ENCODE data around the gene ZDHHC20.

The ZDHHC20 gene

DNA sequence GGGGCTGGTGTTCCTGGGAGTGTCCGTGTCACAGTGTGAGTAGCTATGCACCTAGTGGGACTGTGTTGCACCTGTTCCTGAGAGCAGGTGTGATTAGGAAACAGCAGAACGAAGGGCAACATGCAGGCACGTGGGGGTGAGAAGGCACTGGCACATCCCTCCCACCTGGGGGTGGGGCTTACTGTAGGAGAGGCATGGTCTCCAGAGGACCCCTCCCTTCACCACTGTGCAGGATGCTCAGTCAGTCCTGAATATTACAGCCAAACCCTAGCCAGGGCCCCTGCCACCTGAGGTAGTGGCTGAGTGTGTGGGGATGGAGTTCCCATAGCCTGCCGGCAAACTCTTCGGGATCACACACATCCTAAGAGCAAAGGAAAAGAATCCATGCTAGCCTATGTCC is 99.2 kb downstream of the ZDHHC20 start:
- TF ChIP-seq, protein P1, sequence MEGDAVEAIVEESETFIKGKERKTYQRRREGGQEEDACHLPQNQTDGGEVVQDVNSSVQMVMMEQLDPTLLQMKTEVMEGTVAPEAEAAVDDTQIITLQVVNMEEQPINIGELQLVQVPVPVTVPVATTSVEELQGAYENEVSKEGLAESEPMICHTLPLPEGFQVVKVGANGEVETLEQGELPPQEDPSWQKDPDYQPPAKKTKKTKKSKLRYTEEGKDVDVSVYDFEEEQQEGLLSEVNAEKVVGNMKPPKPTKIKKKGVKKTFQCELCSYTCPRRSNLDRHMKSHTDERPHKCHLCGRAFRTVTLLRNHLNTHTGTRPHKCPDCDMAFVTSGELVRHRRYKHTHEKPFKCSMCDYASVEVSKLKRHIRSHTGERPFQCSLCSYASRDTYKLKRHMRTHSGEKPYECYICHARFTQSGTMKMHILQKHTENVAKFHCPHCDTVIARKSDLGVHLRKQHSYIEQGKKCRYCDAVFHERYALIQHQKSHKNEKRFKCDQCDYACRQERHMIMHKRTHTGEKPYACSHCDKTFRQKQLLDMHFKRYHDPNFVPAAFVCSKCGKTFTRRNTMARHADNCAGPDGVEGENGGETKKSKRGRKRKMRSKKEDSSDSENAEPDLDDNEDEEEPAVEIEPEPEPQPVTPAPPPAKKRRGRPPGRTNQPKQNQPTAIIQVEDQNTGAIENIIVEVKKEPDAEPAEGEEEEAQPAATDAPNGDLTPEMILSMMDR (conservative IDR thresholded peaks at IDR 0.05; ENCODE audit: control insufficient read depth, insufficient read depth, low read depth, low read length), result no peak
- H3K4me3 ChIP-seq (ENCODE audit: control insufficient read depth, low read depth, low read length), result no peak overlapping the region
- no peak for DNase-seq (ENCODE audit: low read depth)

DNA sequence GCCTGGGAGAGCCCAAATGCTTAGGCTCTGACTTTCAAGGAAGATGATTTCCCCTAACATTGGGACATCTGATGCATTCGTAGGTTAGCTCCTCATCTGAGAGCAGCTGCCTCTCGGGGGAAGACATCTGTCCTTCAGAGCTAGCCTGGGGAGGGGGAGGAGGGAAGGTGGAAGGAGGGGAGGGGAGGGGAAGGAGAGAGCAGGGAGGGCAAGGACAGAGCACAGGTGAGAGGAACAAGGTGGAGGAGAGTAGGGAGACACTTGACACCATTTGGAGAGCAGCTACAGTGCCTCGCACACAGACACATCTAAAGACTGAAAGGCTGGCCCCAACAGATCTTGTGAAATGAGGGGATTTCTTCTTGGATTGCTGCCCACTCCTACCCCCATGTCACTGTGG is 103.8 kb downstream of the ZDHHC20 start:
- no peak overlapping the region for H3K4me3 ChIP-seq (ENCODE audit: control insufficient read depth, low read depth, low read length)
- no peak for DNase-seq (ENCODE audit: low read depth)
- TF ChIP-seq, protein P1 (conservative IDR thresholded peaks at IDR 0.05; ENCODE audit: control insufficient read depth, insufficient read depth, low read depth, low read length), result no peak

DNA sequence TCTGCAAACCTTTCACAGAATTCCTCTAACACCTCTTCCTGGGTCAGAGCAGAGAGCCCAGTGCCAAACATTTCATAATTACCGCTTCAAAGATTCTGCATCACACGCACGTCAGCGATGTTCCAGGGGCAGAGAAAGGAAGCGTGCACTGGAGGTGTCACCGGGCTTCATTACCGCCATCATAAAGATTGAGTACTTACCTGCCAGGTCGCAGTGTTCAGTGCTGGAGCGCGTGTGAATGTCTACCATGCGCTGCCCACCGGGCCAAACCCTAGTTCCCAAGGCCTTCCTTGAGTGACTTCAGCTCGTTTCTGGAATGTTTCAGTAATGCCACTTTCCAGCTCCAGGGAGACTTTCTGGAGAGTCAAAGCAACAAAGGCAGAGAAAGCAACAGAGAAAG is 104.4 kb downstream of the ZDHHC20 start:
- DNase-seq (ENCODE audit: low read depth), result no peak
- no peak overlapping the region for H3K4me3 ChIP-seq (ENCODE audit: control insufficient read depth, low read depth, low read length)
- TF ChIP-seq, protein P1 (conservative IDR thresholded peaks at IDR 0.05; ENCODE audit: control insufficient read depth, insufficient read depth, low read depth, low read length), result no peak

DNA sequence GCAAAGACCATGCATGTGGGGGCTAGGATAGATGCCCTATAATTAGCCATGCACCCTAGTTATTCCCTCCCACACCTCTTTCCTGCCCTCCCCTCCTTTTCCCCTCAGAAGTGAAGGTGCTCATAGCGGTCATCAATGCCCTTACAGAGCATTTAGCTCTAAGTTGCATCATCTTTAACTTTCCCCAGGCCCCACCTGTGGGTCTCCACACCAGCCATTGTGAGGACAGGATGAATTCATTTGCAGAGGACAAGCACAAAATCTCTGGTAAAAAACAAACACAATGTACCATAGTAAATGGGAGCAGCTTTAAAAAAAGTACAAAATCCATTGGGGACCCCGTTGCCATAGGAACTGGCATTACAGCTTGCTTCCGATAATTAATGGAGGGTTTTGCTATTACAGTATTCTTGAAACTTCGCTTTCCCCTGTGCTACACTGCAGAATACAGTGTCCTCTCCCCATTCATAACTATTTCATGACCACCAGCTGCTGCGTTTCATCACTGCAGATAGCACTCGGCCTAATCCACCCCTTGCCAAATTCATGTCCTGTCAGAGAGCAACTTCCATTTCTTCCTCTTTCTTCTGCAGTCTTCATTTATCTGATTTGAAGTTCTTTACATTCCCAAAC is 110.5 kb downstream of the ZDHHC20 start:
- DNase-seq (ENCODE audit: low read depth), result no peak
- H3K4me3 ChIP-seq (ENCODE audit: control insufficient read depth, low read depth, low read length), result no peak overlapping the region
- TF ChIP-seq, protein P1 (conservative IDR thresholded peaks at IDR 0.05; ENCODE audit: control insufficient read depth, insufficient read depth, low read depth, low read length), result no peak

DNA sequence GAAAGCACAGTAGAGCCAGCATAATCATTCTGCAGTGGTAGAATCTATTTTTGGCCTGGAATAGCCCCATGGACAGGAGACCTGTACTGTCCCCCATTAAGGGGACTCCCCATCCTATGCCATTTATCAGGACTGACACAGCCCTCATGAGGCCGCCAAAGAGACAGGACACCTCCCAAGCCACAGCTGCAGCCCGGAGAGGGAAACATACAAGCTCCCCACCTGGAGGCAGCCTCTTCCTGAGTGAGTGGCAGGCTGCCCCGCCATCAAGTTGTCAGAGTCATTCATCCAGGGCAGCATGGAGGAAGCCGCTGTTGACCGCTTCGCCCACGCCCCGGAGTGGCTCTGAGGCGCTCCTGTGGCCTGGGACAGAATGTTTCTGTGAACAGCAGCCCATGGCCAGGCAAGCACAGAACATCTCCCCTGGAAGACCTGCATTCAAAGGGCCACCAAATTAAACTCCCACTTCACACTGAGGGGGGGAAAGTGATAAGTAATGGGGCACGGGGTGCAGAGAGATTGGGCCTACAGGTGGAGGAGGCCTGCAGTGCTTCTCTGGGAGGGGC is 111.3 kb downstream of the ZDHHC20 start:
- TF ChIP-seq, protein P1 (conservative IDR thresholded peaks at IDR 0.05; ENCODE audit: control insufficient read depth, insufficient read depth, low read depth, low read length), result no peak
- no peak overlapping the region for H3K4me3 ChIP-seq (ENCODE audit: control insufficient read depth, low read depth, low read length)
- DNase-seq (ENCODE audit: low read depth), result no peak

DNA sequence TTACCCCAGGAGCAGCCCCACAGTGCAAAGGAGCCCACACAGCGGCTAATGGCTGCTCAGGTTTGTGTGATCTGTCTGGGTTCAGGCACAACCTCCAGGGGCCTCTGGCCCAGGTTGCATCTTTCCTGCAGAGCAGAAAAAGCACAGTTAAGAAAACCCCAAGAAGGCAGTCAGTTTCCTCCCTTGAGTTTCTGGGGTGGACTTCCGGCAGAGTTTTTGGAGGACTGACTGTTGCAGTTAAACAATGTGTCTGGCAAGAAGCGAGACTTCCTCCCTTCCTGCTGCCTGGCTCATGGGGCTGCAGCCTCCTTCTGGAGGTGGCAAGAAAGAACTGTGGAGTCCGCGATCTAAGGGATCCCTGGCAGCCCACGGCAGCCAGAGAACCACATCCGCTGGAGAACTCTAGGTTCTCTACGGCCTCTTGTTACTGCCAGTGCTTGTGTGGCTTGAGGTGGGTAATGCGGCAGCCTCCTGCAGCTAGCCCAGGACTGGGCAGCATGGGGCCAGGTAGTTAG is 114.4 kb downstream of the ZDHHC20 start:
- no peak overlapping the region for H3K4me3 ChIP-seq (ENCODE audit: control insufficient read depth, low read depth, low read length)
- no peak for DNase-seq (ENCODE audit: low read depth)
- TF ChIP-seq, protein P1 (conservative IDR thresholded peaks at IDR 0.05; ENCODE audit: control insufficient read depth, insufficient read depth, low read depth, low read length), result no peak

Data from fibroblast of mammary gland (primary cell).